NCI-H1417 treated with DMSO at 0.1 percent for 48 hours (cell line): ENCODE measurements around the gene AGPAT4.
"Not testable (repeated sequence)": the region's sequence is repeated elsewhere in the genome, so short reads cannot be mapped to it uniquely, and the experiment has no call there.

Experiments
- DNase-seq: peaks from one replicate; lab custom pipeline; 2025; lab: John Stamatoyannopoulos, UW

AGPAT4 gene

GRCh38 chr6:161227004-161227960 is 46.6 kb downstream of the AGPAT4 start:
- no peak for DNase-seq

GRCh38 chr6:161226009-161226964 is 47.6 kb downstream of the AGPAT4 start:
- DNase-seq: no peak

- DNase-seq: no peak
Observed at GRCh38 chr6:161225681-161226008, 48.2 kb downstream of the AGPAT4 start.

GRCh38 chr6:161224951-161225680 is 48.7 kb downstream of the AGPAT4 start:
- not testable (repeated sequence) for DNase-seq

- no peak for DNase-seq
Observed at GRCh38 chr6:161223646-161224045, 50.2 kb downstream of the AGPAT4 start.

- no peak for DNase-seq
Observed at GRCh38 chr6:161222706-161223234, 51.1 kb downstream of the AGPAT4 start.

GRCh38 chr6:161220346-161220745 is 53.5 kb downstream of the AGPAT4 start:
- DNase-seq: no peak

GRCh38 chr6:161219680-161220079 is 54.2 kb downstream of the AGPAT4 start:
- no peak for DNase-seq

GRCh38 chr6:161218222-161218621 is 55.6 kb downstream of the AGPAT4 start:
- DNase-seq: no peak

GRCh38 chr6:161217628-161218027 is 56.2 kb downstream of the AGPAT4 start:
- no peak for DNase-seq

GRCh38 chr6:161216616-161217205 is 57.1 kb downstream of the AGPAT4 start:
- DNase-seq: no peak

GRCh38 chr6:161215876-161216615 is 57.8 kb downstream of the AGPAT4 start:
- DNase-seq: no peak

- DNase-seq: no peak
Observed at GRCh38 chr6:161215193-161215592, 58.7 kb downstream of the AGPAT4 start.

GRCh38 chr6:161214722-161215121 is 59.1 kb downstream of the AGPAT4 start:
- DNase-seq: no peak

GRCh38 chr6:161212902-161213301 is 61.0 kb downstream of the AGPAT4 start:
- no peak for DNase-seq

GRCh38 chr6:161211380-161212035 is 62.4 kb downstream of the AGPAT4 start:
- no peak for DNase-seq

- DNase-seq: no peak
Observed at GRCh38 chr6:161210857-161211256, 63.0 kb downstream of the AGPAT4 start.

- no peak for DNase-seq
Observed at GRCh38 chr6:161207200-161207599, 66.7 kb downstream of the AGPAT4 start.

GRCh38 chr6:161204866-161205557 is 68.8 kb downstream of the AGPAT4 start:
- no peak for DNase-seq
